GM12875 (cell line): ENCODE data around the gene LGR5.
"Not testable (repeated sequence)": the region's sequence is repeated elsewhere in the genome, so short reads cannot be mapped to it uniquely, and the experiment has no call there.

Experiments used
- H3K4me3 ChIP-seq: one replicate; pipeline ENCODE4 v1.5.1; 2011; ENCODE audit warnings: low read depth, low read length, control low read depth
- CTCF ChIP-seq: IDR thresholded peaks from 2 replicates; pipeline ENCODE4 v1.5.1; 2011; ENCODE audit warnings: low read depth, mild to moderate bottlenecking, control low read depth, inconsistent platforms, low read length, moderate library complexity, borderline replicate concordance; ENCODE audit not compliant: insufficient read depth

The LGR5 gene

DNA sequence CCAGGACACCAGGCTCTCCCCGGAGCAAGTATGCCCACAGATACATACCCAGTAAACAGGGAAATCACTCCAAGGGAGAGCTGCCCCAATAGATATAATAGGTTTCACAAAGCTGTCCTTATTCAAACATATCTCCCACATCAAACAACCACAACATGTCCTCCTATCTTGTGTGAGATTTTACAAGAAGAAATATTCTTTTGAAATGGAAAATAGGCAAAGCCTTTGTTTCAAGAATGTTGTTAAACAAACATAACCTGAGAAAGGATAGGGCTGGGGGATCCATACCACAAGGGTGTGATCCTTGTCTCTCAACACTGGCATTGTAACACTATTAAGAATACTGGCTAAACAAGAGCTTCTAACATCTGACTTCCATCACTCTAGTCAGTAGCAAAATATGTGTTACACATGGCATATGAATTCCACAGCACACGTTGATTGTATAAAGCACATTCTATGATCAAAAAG lies 32.9 kb downstream of the LGR5 start:
- no peak for TF ChIP-seq CTCF

DNA sequence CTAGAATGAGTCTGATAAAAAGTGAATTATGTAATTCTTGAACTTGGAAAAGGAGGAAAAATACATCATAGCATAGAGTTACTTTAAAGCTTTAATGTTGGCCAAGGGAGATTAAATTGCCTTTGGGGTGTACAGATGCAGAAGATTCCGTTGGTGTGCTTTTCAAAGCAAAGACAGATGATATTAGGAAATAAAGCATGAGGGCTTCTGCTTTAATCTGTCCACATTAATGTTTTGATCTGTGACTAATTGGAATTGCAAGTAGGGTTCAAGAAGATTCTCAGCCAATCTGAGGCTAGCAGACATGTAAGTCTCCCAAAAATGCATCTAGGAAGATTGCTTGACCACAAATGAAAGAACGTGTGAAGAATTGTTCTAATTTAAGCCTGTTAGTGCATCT lies 35.2 kb downstream of the LGR5 start:
- TF ChIP-seq CTCF: no peak
- no peak overlapping the region for H3K4me3 ChIP-seq

More for the DNA sequence above, 32.9 kb downstream of the LGR5 start:
- H3K4me3 ChIP-seq: no peak overlapping the region

- H3K4me3 ChIP-seq: no peak overlapping the region
- no peak for TF ChIP-seq CTCF
These were observed 35.7 kb downstream of the LGR5 start for GRCh38 chr12:71475280-71475679.

GRCh38 chr12:71476513-71476912 lies 36.9 kb downstream of the LGR5 start:
- no peak for TF ChIP-seq CTCF
- no peak overlapping the region for H3K4me3 ChIP-seq

DNA sequence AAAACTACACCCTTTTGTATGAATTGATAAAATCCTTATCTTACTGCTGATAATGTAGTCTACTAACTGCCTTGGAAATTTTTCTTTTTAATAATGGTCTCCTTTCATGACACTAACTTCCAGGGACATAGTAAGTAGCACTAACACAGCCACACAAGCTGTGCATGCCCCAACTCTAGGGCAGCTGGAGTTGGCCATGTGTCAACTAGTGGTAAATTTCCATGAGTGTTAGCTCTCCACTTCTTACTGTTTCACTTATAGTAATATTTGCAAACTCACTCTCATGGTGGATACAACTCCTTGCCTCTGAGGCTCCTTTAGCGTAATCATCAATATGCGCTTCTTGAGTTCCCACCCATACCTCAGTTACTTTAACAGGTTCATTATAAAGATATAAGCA lies 38.0 kb downstream of the LGR5 start:
- TF ChIP-seq CTCF: no peak

GRCh38 chr12:71478270-71478669 lies 38.7 kb downstream of the LGR5 start:
- no peak for TF ChIP-seq CTCF
- H3K4me3 ChIP-seq: no peak overlapping the region

More for the DNA sequence above, 38.0 kb downstream of the LGR5 start:
- H3K4me3 ChIP-seq: no peak overlapping the region

DNA sequence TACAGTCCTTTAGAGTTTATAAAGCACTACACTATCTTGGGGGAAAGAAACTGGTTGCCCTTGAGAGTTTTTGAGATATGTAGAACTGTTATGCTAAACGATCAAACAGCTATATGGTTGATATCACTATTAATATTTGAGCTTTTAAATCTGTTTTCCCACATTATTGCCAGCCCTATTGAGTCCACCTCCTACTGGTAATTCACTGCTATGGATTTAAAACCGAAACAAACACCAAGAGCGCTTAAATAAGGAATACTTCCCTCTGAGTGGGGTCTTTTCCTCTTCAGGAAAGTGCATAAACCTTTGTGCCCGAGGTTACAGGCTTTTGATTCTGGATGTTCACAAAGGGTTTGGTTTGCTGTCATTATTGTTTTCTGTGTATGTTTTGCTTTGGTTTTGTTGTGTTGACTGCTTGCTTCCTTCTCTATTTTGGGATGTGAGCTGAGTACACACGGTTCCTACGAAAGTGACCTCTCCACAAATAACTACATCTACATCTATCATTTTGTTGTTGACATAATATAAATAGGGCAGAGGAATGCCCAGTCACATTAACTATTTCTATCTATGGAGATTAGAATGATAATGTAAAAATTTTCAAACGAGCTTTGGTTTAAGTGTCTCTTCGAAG lies 44.8 kb downstream of the LGR5 start:
- TF ChIP-seq CTCF: no peak
- H3K4me3 ChIP-seq: no peak overlapping the region

- H3K4me3 ChIP-seq: not testable (repeated sequence)
These were observed 51.2 kb downstream of the LGR5 start for GRCh38 chr12:71490844-71491243.
